Osteoblast (primary cell): ENCODE results near the gene PKLR. TPM values are rescaled to one million over a fixed set of nuclear protein-coding genes. Genes with fewer than 3 reads are reported as not detected.

Experiments used
- DNase-seq: peaks from one replicate; pipeline ENCODE4 v3.0.0; 2011; ENCODE audit warnings: low spot score, mixed read lengths; ENCODE audit not compliant: insufficient read length; ENCODE audit errors: missing footprints
- H2AFZ ChIP-seq: 2 replicates; pipeline ENCODE4 v1.6.0; 2011; ENCODE audit warnings: mild to moderate bottlenecking, low read length
- H3K27ac ChIP-seq: 2 replicates; pipeline ENCODE4 v1.5.1; 2011; ENCODE audit warnings: mild to moderate bottlenecking, low read depth, low read length, moderate library complexity
- H3K27me3 ChIP-seq: 2 replicates; pipeline ENCODE4 v1.6.0; 2012; ENCODE audit warnings: mild to moderate bottlenecking, control low read depth, inconsistent platforms, low read length, moderate library complexity; ENCODE audit not compliant: insufficient read depth
- H3K36me3 ChIP-seq: 2 replicates; pipeline ENCODE4 v1.5.1; 2011; ENCODE audit warnings: mild to moderate bottlenecking, low read length, control low read depth, moderate library complexity; ENCODE audit not compliant: insufficient read depth
- H3K4me1 ChIP-seq: 2 replicates; pipeline ENCODE4 v1.5.1; 2011; ENCODE audit warnings: mild to moderate bottlenecking, low read length, control low read depth, moderate library complexity; ENCODE audit not compliant: insufficient read depth
- H3K4me2 ChIP-seq: 2 replicates; pipeline ENCODE4 v1.6.0; 2011; ENCODE audit warnings: mild to moderate bottlenecking, low read length; ENCODE audit not compliant: insufficient read depth
- H3K4me3 ChIP-seq: fragments of 200-600 bp; sonication (generic); 3 replicates; pipeline ENCODE4 v1.5.1; 2012; ENCODE audit warnings: mild to moderate bottlenecking, low read length, inconsistent platforms; ENCODE audit not compliant: insufficient read depth
- H3K79me2 ChIP-seq: 2 replicates; pipeline ENCODE4 v1.6.0; 2012; ENCODE audit warnings: mild to moderate bottlenecking, low read length, control low read depth, inconsistent platforms; ENCODE audit not compliant: insufficient read depth
- H3K9me3 ChIP-seq: 2 replicates; pipeline ENCODE4 v1.5.1; 2011; ENCODE audit warnings: low read depth, low read length, control low read depth
- H4K20me1 ChIP-seq: 2 replicates; pipeline ENCODE4 v1.6.0; 2012; ENCODE audit warnings: mild to moderate bottlenecking, low read length, control low read depth; ENCODE audit not compliant: insufficient read depth
- total RNA-seq: library from RNA; depleted of rRNA; stranded (reverse); fragments of >200 nt; gene quantifications from 2 replicates; pipeline ENCODE4 v1.2.3, GENCODE V29; 2012
- TF ChIP-seq, protein P1 (sequence below): IDR thresholded peaks from 2 replicates; pipeline ENCODE4 v1.5.1; 2011; ENCODE audit warnings: mild to moderate bottlenecking, low read depth, low read length, moderate library complexity; ENCODE audit errors: extremely low read depth

The PKLR gene
- total RNA-seq, 1 donor: not detected

DNA sequence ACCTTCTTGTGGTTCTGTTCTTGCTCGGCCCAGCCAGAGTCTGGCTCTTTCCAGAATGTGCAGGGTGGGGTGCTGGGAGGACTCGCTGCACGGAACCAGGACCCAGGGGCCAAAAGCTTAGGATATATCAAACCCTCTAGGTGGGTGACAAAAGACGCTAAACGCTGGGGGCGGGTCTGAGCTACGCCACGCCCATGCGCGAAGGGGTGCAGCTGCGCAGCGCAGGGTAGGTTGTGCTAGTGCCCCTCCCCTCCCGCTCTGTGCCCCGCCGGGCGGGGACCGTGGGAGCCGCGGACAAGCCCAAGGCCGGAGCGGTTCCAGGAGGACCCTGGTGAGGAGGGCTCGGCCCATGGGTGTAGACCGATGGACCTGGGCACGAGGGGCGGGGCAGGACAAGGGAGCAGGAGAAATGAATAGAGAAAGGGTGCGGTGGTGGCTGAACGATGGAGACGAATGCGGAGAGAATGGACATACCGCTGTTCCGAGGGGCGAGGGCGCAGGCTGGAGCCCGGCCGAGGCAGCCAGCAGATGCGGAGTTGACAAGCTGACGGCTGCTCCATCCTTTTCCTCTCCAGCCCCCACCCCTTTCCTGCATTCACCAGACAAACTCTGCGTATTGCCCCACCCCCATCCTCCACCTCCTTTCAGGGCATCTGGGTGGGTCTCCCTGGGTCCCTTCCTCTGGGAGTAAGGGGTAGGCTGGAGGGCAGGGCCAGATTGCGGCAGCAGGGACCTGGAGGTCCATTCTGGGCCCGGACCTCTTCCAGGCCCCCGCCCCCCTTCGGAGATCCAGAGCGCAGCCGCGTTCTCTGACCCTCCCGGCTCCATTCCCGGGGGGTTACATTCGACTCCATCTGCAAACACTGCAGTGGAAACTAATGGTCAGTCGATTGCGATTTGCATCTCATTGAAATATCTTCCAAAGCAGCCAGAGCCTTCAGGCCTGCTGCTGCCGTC, 19.7 kb upstream of the PKLR start, which contains the start of gene RUSC1:
TSS of gene RUSC1 (plus strand) at position 234 of the 957 bp plus-strand sequence. CDS start 880 bp downstream, outside the sequence.
- TF ChIP-seq, protein P1, sequence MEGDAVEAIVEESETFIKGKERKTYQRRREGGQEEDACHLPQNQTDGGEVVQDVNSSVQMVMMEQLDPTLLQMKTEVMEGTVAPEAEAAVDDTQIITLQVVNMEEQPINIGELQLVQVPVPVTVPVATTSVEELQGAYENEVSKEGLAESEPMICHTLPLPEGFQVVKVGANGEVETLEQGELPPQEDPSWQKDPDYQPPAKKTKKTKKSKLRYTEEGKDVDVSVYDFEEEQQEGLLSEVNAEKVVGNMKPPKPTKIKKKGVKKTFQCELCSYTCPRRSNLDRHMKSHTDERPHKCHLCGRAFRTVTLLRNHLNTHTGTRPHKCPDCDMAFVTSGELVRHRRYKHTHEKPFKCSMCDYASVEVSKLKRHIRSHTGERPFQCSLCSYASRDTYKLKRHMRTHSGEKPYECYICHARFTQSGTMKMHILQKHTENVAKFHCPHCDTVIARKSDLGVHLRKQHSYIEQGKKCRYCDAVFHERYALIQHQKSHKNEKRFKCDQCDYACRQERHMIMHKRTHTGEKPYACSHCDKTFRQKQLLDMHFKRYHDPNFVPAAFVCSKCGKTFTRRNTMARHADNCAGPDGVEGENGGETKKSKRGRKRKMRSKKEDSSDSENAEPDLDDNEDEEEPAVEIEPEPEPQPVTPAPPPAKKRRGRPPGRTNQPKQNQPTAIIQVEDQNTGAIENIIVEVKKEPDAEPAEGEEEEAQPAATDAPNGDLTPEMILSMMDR: no peak
- Histone ChIP-seq H3K27me3 (no peaks in the 10 kb centered on the region), H3K4me2 (peak within 1 kb of the TSS; percentile 99), H3K36me3 (peaks cover 18% of the 10 kb centered on the region), H3K27ac (peak within 1 kb of the TSS; percentile 56), H3K79me2 (peaks cover 24% of the 10 kb centered on the region), H2AFZ (peak within 1 kb of the TSS; percentile 65), H4K20me1 (peaks cover 24% of the 10 kb centered on the region), H3K9me3 (no peaks in the 10 kb centered on the region), H3K4me3 (peak within 1 kb of the TSS; percentile 86), H3K4me1 (peaks cover 27% of the 10 kb centered on the region)
- peak; percentile 92 for DNase-seq

DNA sequence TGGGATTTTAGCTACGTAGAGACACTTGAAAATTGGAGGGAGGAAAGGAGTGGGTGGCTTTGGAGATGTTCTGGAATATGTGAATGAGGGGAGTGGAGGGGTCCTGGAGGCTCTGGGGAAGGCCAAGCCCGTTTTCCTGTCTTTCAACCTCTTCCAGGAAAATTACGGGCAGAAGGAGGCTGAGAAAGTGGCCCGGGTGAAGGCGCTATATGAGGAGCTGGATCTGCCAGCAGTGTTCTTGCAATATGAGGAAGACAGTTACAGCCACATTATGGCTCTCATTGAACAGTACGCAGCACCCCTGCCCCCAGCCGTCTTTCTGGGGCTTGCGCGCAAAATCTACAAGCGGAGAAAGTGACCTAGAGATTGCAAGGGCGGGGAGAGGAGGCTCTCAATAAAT, 19.0 kb upstream of the PKLR start:
- H3K4me2 ChIP-seq: peak overlapping the region; percentile 99
- no peak overlapping the region for H3K27ac ChIP-seq
- peak overlapping the region; percentile 86 for H3K4me3 ChIP-seq
- TF ChIP-seq, protein P1: no peak
- peak overlapping the region; percentile 65 for H2AFZ ChIP-seq
- peaks cover 17% of the 10 kb centered on the region for H3K79me2 ChIP-seq
- peaks cover 21% of the 10 kb centered on the region for H3K4me1 ChIP-seq
- peak; percentile 37 for DNase-seq
- peaks cover 15% of the 10 kb centered on the region for H3K36me3 ChIP-seq
- H4K20me1 ChIP-seq: peaks cover 17% of the 10 kb centered on the region
- H3K9me3 ChIP-seq: no peaks in the 10 kb centered on the region
- H3K27me3 ChIP-seq: no peaks in the 10 kb centered on the region

DNA sequence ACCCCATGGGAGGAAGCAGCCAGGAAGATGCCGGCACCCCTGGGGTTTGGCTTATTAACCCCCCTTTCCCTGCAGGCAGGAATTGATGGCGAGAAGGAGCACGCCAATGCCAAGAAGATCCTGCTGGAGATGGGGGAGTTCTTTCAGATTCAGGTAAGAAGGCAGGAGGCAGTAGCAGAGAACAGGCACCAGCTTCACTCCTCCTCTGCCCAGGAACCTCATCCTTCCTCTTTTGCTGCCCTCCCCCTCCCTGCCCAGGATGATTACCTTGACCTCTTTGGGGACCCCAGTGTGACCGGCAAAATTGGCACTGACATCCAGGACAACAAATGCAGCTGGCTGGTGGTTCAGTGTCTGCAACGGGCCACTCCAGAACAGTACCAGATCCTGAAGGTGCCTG, 18.3 kb upstream of the PKLR start:
- Histone ChIP-seq H2AFZ (no peak overlapping the region), H3K9me3 (no peaks in the 10 kb centered on the region), H3K79me2 (peaks cover 10% of the 10 kb centered on the region), H4K20me1 (peaks cover 13% of the 10 kb centered on the region), H3K4me3 (no peak overlapping the region), H3K4me1 (peaks cover 20% of the 10 kb centered on the region), H3K27me3 (no peaks in the 10 kb centered on the region), H3K27ac (no peak overlapping the region), H3K36me3 (peaks cover 15% of the 10 kb centered on the region), H3K4me2 (no peak overlapping the region)
- peak; percentile 54 for DNase-seq
- TF ChIP-seq, protein P1: no peak

DNA sequence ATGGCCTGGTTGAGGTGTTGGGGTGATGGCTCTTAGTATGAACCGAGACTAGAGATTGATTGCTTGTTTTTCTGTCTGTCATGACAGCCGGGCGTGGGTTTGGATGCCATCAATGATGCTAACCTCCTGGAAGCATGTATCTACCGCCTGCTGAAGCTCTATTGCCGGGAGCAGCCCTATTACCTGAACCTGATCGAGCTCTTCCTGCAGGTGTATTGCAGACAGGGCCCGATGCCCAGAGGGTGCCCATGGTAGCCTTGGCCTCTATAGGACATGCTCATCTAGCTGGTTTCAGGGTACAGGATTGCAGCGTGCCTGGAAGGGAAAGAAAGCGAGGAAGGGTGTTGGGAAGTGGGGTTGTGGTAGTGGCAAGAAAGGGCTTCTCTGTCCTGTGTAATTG, 16.8 kb upstream of the PKLR start:
- H3K36me3 ChIP-seq: peaks cover 21% of the 10 kb centered on the region
- H3K4me2 ChIP-seq: no peak overlapping the region
- TF ChIP-seq, protein P1: no peak

More for the DNA sequence above, 16.8 kb upstream of the PKLR start:
- no peak overlapping the region for H3K27ac ChIP-seq
- no peaks in the 10 kb centered on the region for H3K9me3 ChIP-seq
- peaks cover 13% of the 10 kb centered on the region for H4K20me1 ChIP-seq
- H3K4me1 ChIP-seq: peaks cover 20% of the 10 kb centered on the region
- no peak overlapping the region for H3K4me3 ChIP-seq
- no peak overlapping the region for H2AFZ ChIP-seq
- peak; percentile 14 for DNase-seq
- no peaks in the 10 kb centered on the region for H3K27me3 ChIP-seq
- H3K79me2 ChIP-seq: peaks cover 12% of the 10 kb centered on the region
